Measurements from ENCODE around the gene DEPDC1B. TPM values are rescaled to one million over a fixed set of nuclear protein-coding genes. Genes with fewer than 3 reads are reported as not detected.

The DEPDC1B gene
- total RNA-seq, 1 experiment from 2014 or later: 11.3 TPM

DNA sequence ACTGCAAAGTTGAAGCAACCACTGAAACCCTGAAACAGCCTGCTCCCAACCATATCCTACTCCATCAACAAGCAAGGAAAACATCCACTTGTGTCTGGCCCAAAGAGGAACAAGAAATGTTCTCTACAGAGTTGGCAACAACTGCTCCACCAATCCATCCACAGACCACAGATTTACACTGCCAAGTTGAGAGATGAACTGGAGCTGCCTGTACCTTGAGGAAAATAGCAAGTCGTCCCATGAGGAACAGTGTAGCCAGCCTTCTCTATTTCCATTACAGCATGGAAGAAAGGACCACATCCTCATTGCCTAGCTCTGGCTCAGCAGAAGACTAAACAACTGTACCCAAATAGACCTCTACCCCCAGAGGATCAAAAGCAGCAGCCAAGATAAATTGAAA is 60.4 kb downstream of the DEPDC1B start:
- TF ChIP-seq, protein P1, sequence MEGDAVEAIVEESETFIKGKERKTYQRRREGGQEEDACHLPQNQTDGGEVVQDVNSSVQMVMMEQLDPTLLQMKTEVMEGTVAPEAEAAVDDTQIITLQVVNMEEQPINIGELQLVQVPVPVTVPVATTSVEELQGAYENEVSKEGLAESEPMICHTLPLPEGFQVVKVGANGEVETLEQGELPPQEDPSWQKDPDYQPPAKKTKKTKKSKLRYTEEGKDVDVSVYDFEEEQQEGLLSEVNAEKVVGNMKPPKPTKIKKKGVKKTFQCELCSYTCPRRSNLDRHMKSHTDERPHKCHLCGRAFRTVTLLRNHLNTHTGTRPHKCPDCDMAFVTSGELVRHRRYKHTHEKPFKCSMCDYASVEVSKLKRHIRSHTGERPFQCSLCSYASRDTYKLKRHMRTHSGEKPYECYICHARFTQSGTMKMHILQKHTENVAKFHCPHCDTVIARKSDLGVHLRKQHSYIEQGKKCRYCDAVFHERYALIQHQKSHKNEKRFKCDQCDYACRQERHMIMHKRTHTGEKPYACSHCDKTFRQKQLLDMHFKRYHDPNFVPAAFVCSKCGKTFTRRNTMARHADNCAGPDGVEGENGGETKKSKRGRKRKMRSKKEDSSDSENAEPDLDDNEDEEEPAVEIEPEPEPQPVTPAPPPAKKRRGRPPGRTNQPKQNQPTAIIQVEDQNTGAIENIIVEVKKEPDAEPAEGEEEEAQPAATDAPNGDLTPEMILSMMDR (IDR thresholded peaks at IDR 0.05; ENCODE audit: unreplicated experiment): no peak
- BruUV-seq (replicated peaks): no TSS peak
- intact Hi-C loops (cut with micrococcal nuclease): no loop called here
- DNase-seq (ENCODE audit: unreplicated experiment): no peak
- Mint-ChIP-seq H3K27ac (ENCODE audit: low read depth, unreplicated experiment) (no peak overlapping the region), H3K4me1 (ENCODE audit: insufficient read depth, unreplicated experiment) (no peaks in the 10 kb centered on the region), H3K9me3 (ENCODE audit: unreplicated experiment) (no peaks in the 10 kb centered on the region), H3K4me3 (ENCODE audit: unreplicated experiment) (no peak overlapping the region), H3K27me3 (ENCODE audit: insufficient read depth, unreplicated experiment) (no peaks in the 10 kb centered on the region), H3K36me3 (ENCODE audit: insufficient read depth, unreplicated experiment) (no peaks in the 10 kb centered on the region)
- POLR2A ChIA-PET: interaction anchor here (1.3 kb wide), 1 partner anchor 19 kb away, joined by 3 read pairs; no protein-coding TSS in a partner anchor
- CTCF ChIA-PET: interaction anchor here (0.6 to 2.6 kb wide), 3 partner anchors 10 to 829 kb away, joined by 3 to 11 read pairs (median 5); no protein-coding TSS in a partner anchor

DNA sequence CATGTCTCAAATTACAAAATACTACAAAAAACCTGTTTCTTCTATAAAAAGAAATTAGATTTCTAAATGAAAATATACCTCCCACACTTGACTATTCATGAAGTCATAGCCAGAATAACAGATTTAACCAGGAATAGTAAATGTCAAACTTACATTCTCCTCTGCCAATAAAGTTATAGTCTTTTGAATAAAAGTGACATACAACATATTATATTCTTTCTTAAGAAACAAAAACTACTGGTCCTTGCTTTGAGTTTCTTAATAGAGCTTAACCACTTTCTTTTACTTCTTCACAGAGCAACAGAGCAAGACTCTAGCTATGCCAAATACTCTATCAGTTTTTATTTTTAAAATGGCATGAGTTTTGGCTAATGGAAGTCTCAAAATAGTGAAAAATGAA is 61.7 kb downstream of the DEPDC1B start:
- peaks cover 4% of the 10 kb centered on the region for H3K4me1 Mint-ChIP-seq (ENCODE audit: insufficient read depth, unreplicated experiment)
- H3K4me3 Mint-ChIP-seq (ENCODE audit: unreplicated experiment): no peak overlapping the region
- no peaks in the 10 kb centered on the region for H3K9me3 Mint-ChIP-seq (ENCODE audit: unreplicated experiment)
- H3K27me3 Mint-ChIP-seq (ENCODE audit: insufficient read depth, unreplicated experiment): no peaks in the 10 kb centered on the region
- TF ChIP-seq, protein P1 (IDR thresholded peaks at IDR 0.05; ENCODE audit: unreplicated experiment): no peak
- H3K36me3 Mint-ChIP-seq (ENCODE audit: insufficient read depth, unreplicated experiment): peaks cover 2% of the 10 kb centered on the region
- POLR2A ChIA-PET: no interaction called here
- no TSS peak for BruUV-seq (replicated peaks)
- intact Hi-C loops (cut with micrococcal nuclease): no loop called here
- no peak for DNase-seq (ENCODE audit: unreplicated experiment)
- CTCF ChIA-PET: interaction anchor here (0.6 to 0.9 kb wide), 3 partner anchors 31 to 1167 kb away, joined by 3 to 5 read pairs (median 3); no protein-coding TSS in a partner anchor
- no peak overlapping the region for H3K27ac Mint-ChIP-seq (ENCODE audit: low read depth, unreplicated experiment)

DNA sequence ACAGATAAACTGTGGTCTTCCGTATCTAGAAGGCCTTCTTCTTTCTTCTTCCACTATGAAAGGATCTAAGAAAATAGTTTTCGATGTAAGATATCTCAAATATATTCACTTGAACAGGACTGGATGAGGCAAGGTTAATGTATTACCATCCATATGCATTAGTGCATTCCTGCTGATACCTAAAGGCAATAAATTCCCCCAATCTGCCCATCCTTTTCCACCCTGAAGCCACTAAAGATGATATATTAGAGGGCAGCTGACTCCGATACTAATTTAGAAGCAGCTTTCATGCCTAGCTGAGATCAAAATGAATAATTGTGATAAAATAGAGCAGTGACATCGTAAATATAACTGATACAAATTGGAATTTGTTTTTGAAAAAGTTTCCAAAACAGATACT is 63.3 kb downstream of the DEPDC1B start:
- peaks cover 4% of the 10 kb centered on the region for H3K36me3 Mint-ChIP-seq (ENCODE audit: insufficient read depth, unreplicated experiment)
- no peak overlapping the region for H3K4me3 Mint-ChIP-seq (ENCODE audit: unreplicated experiment)
- peaks cover 7% of the 10 kb centered on the region for H3K4me1 Mint-ChIP-seq (ENCODE audit: insufficient read depth, unreplicated experiment)
- intact Hi-C loops (cut with micrococcal nuclease): no loop called here
- no peak for DNase-seq (ENCODE audit: unreplicated experiment)
- POLR2A ChIA-PET: no interaction called here
- CTCF ChIA-PET: interaction anchor here (1.5 to 1.6 kb wide), 2 partner anchors 13 to 32 kb away, joined by 3 read pairs; no protein-coding TSS in a partner anchor
- H3K27me3 Mint-ChIP-seq (ENCODE audit: insufficient read depth, unreplicated experiment): no peaks in the 10 kb centered on the region
- no peak overlapping the region for H3K27ac Mint-ChIP-seq (ENCODE audit: low read depth, unreplicated experiment)
- no peaks in the 10 kb centered on the region for H3K9me3 Mint-ChIP-seq (ENCODE audit: unreplicated experiment)
- TF ChIP-seq, protein P1 (IDR thresholded peaks at IDR 0.05; ENCODE audit: unreplicated experiment): no peak
- BruUV-seq (replicated peaks): no TSS peak

DNA sequence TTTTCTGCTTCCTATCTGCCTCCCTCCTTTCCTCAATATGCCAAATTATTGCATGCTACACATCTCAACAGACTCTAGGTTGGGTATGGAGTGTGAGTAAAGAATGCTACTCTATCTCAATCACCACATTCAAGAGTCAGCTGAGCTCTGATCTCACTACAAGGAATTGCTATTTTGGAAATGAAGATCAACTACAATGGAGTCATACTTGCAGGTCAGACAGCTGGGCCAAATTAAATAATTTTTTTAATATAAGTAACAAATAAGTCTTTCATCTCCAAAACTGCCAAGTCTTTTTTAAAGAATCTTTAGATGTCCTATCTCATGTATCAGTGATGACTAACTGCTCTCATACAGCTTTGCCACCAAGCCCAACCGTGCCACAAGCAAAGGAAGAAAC is 64.0 kb downstream of the DEPDC1B start:
- Mint-ChIP-seq H3K4me3 (ENCODE audit: unreplicated experiment) (no peak overlapping the region), H3K4me1 (ENCODE audit: insufficient read depth, unreplicated experiment) (peaks cover 7% of the 10 kb centered on the region), H3K27me3 (ENCODE audit: insufficient read depth, unreplicated experiment) (no peaks in the 10 kb centered on the region), H3K27ac (ENCODE audit: low read depth, unreplicated experiment) (no peak overlapping the region), H3K36me3 (ENCODE audit: insufficient read depth, unreplicated experiment) (peaks cover 4% of the 10 kb centered on the region), H3K9me3 (ENCODE audit: unreplicated experiment) (no peaks in the 10 kb centered on the region)
- ChIA-PET POLR2A (no interaction called here), CTCF (interaction anchor here (1.5 to 1.6 kb wide), 2 partner anchors 13 to 33 kb away, joined by 3 read pairs; no protein-coding TSS in a partner anchor)
- TF ChIP-seq, protein P1 (IDR thresholded peaks at IDR 0.05; ENCODE audit: unreplicated experiment): no peak
- intact Hi-C loops (cut with micrococcal nuclease): no loop called here
- BruUV-seq (replicated peaks): no TSS peak
- no peak for DNase-seq (ENCODE audit: unreplicated experiment)

Measured in MCF 10A (cell line).